Esophagus muscularis mucosa (tissue), 4 donors: Measurements from ENCODE around the gene ADGRB3. TPM values are rescaled to one million over a fixed set of nuclear protein-coding genes. Genes with fewer than 3 reads are reported as not detected.

Experiments
- DNase-seq: peaks from one replicate; pipeline ENCODE4 v3.0.0-alpha.2; 2017; ENCODE audit errors: extremely low spot score
- H3K27ac ChIP-seq, 4 donors: fragments of 200-600 bp; sonication (generic); replicated peaks in 1 of 4; 1 replicate in 3 of 4; 2 replicates in 1 of 4; pipeline ENCODE4 v1.5.1; 2016 to 2019; ENCODE audit warnings: mild to moderate bottlenecking in 1 of 4
- H3K27me3 ChIP-seq, 4 donors: fragments of 200-600 bp; sonication (generic); one replicate each; pipeline versions ENCODE4 v1.5.1 to v1.6.0; 2016 to 2019
- H3K36me3 ChIP-seq, 4 donors: fragments of 200-600 bp; sonication (generic); one replicate each; pipeline ENCODE4 v1.5.1; 2016 to 2019
- H3K4me1 ChIP-seq, 4 donors: fragments of 200-600 bp; sonication (generic); one replicate each; pipeline ENCODE4 v1.5.1; 2016 to 2019
- H3K4me3 ChIP-seq, 4 donors: fragments of 200-600 bp; sonication (generic); 1 replicate in 2 of 4; 2 replicates in 2 of 4; pipeline ENCODE4 v1.5.1; 2016 to 2019; ENCODE audit warnings: mild to moderate bottlenecking in 4 of 4, moderate library complexity in 1 of 4
- H3K9me3 ChIP-seq, 4 donors: fragments of 200-600 bp; sonication (generic); 1 replicate in 3 of 4; 2 replicates in 1 of 4; pipeline ENCODE4 v1.5.1; 2016 to 2019
- EP300 ChIP-seq: sonication (generic); formaldehyde crosslinking; IDR thresholded peaks from one replicate; pipeline ENCODE4 v1.6.1; 2017; ENCODE audit warnings: antibody characterized with exemption
- POLR2A ChIP-seq: fragments of 450-650 bp; IDR thresholded peaks from one replicate; pipeline ENCODE4 v1.6.1; 2017; ENCODE audit warnings: antibody characterized with exemption, moderate library complexity, mild to moderate bottlenecking, low read depth
- POLR2AphosphoS5 ChIP-seq, 2 donors: sonication (generic); formaldehyde crosslinking; IDR thresholded peaks; one replicate each; pipeline ENCODE4 v1.6.1; 2017; ENCODE audit warnings: antibody characterized with exemption in 2 of 2
- WGBS: methylation state at CpG from one replicate; pipeline ENCODE4 v1.1.5; 2018; 5-methylcytosine and 5-hydroxymethylcytosine counted together
- intact Hi-C: fragments of 100-400 bp; cut with DNase I; formaldehyde crosslinking; loops from one replicate; pipeline ENCODE4 v1.15.1; 2023
- total RNA-seq, 4 donors: library from RNA; depleted of rRNA; stranded (reverse); fragments of >200 nt; gene quantifications; one replicate each; pipeline versions ENCODE4 v1.1.0 to v1.2.1, GENCODE V29; 2016
- TF ChIP-seq, protein P1 (sequence below), 3 experiments: fragments of 200-600 bp in 2 of 3; fragments of 450-650 bp in 1 of 3; sonication (generic) in 2 of 3; IDR thresholded peaks; one replicate each; pipeline ENCODE4 v1.5.1; 2017 to 2019; ENCODE audit warnings: antibody characterized with exemption in 3 of 3, mild to moderate bottlenecking in 2 of 3, moderate library complexity in 1 of 3

The ADGRB3 gene
- total RNA-seq, 4 donors from 2014 or later = 4.9 to 6.3 (median 5.8) TPM

DNA sequence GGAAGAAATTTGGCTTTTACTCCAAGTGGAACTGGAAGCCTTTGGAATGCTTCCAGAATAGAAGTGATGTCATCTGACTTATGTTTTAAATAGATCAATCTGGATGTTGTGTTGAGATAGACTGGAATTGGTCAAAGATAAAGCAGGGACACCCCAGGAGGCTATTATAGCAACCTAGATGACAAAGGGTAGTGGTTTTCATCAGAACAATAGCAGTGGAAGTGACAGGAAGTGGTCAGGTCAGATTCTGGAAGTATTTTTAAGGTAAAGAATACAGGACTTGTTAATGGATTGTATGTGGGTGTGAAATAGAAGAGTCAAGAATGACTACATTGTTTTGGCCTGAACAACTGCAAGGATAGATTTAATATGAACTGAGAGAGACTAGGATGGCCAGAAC lies 191.4 kb downstream of the ADGRB3 start:
- Histone ChIP-seq H3K4me1 (no peaks in the 10 kb centered on the region), H3K27ac (no peak overlapping the region), H3K36me3 (no peaks in the 10 kb centered on the region), H3K4me3 (no peak overlapping the region), H3K9me3 (no peaks in the 10 kb centered on the region), H3K27me3 (no peaks in the 10 kb centered on the region)
- intact Hi-C loops = no loop called here
- DNase-seq = no peak
- TF ChIP-seq EP300 (no peak), POLR2AphosphoS5 (IDR thresholded peaks at IDR 0.05) (no peak), POLR2A (no peak)
- TF ChIP-seq, protein P1, sequence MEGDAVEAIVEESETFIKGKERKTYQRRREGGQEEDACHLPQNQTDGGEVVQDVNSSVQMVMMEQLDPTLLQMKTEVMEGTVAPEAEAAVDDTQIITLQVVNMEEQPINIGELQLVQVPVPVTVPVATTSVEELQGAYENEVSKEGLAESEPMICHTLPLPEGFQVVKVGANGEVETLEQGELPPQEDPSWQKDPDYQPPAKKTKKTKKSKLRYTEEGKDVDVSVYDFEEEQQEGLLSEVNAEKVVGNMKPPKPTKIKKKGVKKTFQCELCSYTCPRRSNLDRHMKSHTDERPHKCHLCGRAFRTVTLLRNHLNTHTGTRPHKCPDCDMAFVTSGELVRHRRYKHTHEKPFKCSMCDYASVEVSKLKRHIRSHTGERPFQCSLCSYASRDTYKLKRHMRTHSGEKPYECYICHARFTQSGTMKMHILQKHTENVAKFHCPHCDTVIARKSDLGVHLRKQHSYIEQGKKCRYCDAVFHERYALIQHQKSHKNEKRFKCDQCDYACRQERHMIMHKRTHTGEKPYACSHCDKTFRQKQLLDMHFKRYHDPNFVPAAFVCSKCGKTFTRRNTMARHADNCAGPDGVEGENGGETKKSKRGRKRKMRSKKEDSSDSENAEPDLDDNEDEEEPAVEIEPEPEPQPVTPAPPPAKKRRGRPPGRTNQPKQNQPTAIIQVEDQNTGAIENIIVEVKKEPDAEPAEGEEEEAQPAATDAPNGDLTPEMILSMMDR (IDR thresholded peaks at IDR 0.05) = no peak

DNA sequence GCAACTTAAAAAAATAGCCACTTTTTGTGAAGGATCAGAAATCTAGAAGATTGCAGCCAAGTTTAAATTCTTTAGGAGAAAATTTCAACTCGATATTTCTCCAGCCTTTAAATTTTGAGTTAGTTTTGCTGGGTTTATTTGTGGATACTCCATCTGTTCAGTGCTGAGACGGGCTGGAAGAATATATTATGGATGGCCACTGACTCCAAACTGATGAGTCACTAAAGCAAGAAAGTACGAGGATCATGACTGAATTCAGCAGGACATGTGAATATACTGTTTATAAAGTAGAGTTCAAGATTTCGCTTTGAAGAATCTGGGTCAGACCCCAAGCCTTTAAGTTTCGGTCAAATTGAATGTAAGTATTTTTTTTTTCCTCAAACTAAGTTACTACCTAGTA lies 199.5 kb downstream of the ADGRB3 start:
- H3K36me3 ChIP-seq = no peaks in the 10 kb centered on the region
- H3K4me1 ChIP-seq = no peaks in the 10 kb centered on the region
- H3K27me3 ChIP-seq = no peaks in the 10 kb centered on the region
- H3K9me3 ChIP-seq = no peaks in the 10 kb centered on the region
- intact Hi-C loops = no loop called here
- no peak for DNase-seq
- WGBS = 46% methylated on average over 5 of the region's 5 CpGs
- TF ChIP-seq POLR2A (no peak), EP300 (no peak), POLR2AphosphoS5 (IDR thresholded peaks at IDR 0.05) (no peak)
- TF ChIP-seq, protein P1 (IDR thresholded peaks at IDR 0.05) = no peak
- H3K27ac ChIP-seq = no peak overlapping the region
- H3K4me3 ChIP-seq = no peak overlapping the region

DNA sequence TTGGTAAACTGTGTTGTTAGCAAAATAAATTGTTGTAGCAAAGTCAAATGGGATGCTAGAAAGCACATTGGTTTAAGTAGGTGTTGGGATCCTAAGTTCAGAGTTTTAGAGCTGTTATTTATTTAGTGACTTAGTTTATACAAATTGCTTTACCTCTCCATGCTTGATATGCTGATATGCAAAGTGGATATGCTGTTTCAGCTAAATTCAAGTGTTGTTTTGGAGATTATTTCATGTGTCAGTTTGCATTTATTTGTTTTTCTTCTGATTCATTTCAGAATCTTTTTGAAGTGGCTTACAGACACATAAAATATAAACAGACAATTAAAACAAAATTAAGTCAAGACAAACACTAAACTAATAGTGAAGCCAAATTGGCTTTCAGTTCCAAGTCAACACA lies 203.5 kb downstream of the ADGRB3 start:
- no peak for DNase-seq
- no peaks in the 10 kb centered on the region for H3K4me1 ChIP-seq
- H3K27ac ChIP-seq = no peak overlapping the region
- H3K4me3 ChIP-seq = no peak overlapping the region
- intact Hi-C loops = no loop called here
- H3K27me3 ChIP-seq = no peaks in the 10 kb centered on the region
- no peaks in the 10 kb centered on the region for H3K36me3 ChIP-seq
- no peaks in the 10 kb centered on the region for H3K9me3 ChIP-seq
- TF ChIP-seq EP300 = no peak
- no peak for TF ChIP-seq POLR2AphosphoS5 (IDR thresholded peaks at IDR 0.05)
- TF ChIP-seq POLR2A = no peak
- TF ChIP-seq, protein P1 (IDR thresholded peaks at IDR 0.05) = no peak

DNA sequence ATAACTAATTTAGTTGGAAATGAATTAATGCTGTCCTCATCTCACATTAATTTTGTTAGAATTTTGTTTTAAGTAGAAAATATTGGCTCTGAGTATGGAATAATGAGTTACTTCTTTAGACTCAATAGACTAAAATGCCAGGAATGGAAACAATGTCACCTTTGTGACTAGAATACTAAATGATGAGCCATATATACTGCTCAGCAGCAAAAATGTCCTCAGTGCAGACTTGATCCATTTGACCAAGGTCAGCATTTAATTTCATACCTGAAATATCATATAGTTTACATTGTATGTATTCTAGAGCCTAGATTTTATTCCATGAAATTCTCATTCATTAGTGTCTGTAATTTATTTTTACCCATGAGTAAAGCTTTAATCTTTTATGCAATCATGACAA lies 217.7 kb downstream of the ADGRB3 start:
- H3K9me3 ChIP-seq = no peaks in the 10 kb centered on the region
- H3K4me3 ChIP-seq = no peak overlapping the region
- H3K27me3 ChIP-seq = no peaks in the 10 kb centered on the region
- no peak overlapping the region for H3K27ac ChIP-seq
- H3K4me1 ChIP-seq = no peaks in the 10 kb centered on the region
- H3K36me3 ChIP-seq = no peaks in the 10 kb centered on the region
- intact Hi-C loops = no loop called here
- DNase-seq = no peak
- no peak for TF ChIP-seq EP300
- TF ChIP-seq, protein P1 (IDR thresholded peaks at IDR 0.05) = no peak
- no peak for TF ChIP-seq POLR2A
- no peak for TF ChIP-seq POLR2AphosphoS5 (IDR thresholded peaks at IDR 0.05)

DNA sequence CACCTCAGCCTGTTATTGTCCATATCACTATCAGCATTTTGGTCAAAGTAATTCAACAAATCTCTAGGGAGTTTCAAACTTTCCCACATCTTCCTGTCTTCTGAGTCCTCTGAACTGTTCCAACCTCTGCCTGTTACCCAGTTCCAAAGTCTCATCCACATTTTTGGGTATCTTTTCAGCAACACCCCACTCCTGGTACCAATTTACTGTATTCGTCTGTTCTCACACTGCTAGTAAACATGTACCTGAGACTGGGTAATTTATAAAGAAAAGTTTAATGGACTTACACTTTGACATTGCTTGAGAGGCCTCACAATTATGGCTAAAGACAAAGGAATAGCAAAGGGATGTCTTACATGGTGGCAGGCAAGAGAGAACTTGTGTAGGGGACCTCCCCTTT lies 224.2 kb downstream of the ADGRB3 start:
- Histone ChIP-seq H3K4me3 (no peak overlapping the region), H3K4me1 (no peaks in the 10 kb centered on the region), H3K27me3 (no peaks in the 10 kb centered on the region), H3K36me3 (no peaks in the 10 kb centered on the region), H3K27ac (no peak overlapping the region), H3K9me3 (peaks cover 0 to 22% (median 14%) of the 10 kb centered on the region in 4 donors)
- WGBS = 87% methylated on average over 1 of the region's 1 CpG
- intact Hi-C loops = no loop called here
- TF ChIP-seq POLR2AphosphoS5 (IDR thresholded peaks at IDR 0.05) (no peak), POLR2A (no peak), EP300 (no peak)
- TF ChIP-seq, protein P1 (IDR thresholded peaks at IDR 0.05) = no peak
- DNase-seq = no peak
